Fibroblast of the aortic adventitia (primary cell): Measurements from ENCODE around the gene HBS1L. TPM values are rescaled to one million over a fixed set of nuclear protein-coding genes. Genes with fewer than 3 reads are reported as not detected.

Experiments
- DNase-seq: peaks from one replicate; pipeline ENCODE4 v3.0.0-alpha.2; 2010; ENCODE audit warnings: low read depth
- H3K4me3 ChIP-seq: 2 replicates; pipeline ENCODE4 v1.5.1; 2011; ENCODE audit warnings: low read depth, mild to moderate bottlenecking, control low read depth, low read length, moderate library complexity
- total RNA-seq: library from RNA; depleted of rRNA; stranded (reverse); fragments of >200 nt; gene quantifications from 2 replicates; pipeline ENCODE4 v1.2.3, GENCODE V29; 2012; ENCODE audit warnings: low replicate concordance
- TF ChIP-seq, protein P1 (sequence below): IDR thresholded peaks from 2 replicates; pipeline ENCODE4 v1.5.1; 2011; ENCODE audit warnings: mild to moderate bottlenecking, low read length, control low read depth, inconsistent platforms; ENCODE audit not compliant: insufficient read depth

HBS1L gene
- total RNA-seq, 1 donor: 141 TPM

DNA sequence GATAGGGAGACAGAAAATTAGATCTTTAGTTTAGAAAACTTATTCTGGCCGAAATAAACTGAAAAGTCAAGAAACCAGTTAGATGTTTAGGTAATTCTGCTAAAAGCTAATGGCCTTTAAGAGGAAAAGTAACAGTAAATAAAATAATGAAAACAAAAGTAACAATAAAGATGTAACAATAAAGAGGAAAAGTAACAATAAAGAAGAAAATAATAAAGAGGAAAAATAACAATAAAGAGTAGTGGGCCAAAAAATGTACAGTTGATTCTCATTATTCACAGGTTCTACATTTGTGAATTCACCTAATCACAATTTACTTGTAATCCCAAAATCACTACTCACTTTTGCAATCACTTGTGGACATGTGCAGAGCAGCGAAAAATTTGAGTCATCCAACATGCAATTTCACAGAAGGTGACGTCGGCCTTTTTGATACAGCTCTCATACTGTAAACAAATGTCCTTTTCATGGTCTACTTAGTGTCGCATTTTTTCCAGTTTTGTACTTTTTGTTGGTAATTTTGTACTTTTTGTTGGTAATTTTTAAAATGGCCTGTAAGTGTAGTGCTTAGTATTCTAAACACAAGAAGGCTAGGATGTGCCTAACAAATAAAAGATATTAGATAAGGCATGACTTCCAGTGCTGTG lies 24.0 kb downstream of the HBS1L start:
- no peak for DNase-seq
- no peak overlapping the region for H3K4me3 ChIP-seq
- TF ChIP-seq, protein P1, sequence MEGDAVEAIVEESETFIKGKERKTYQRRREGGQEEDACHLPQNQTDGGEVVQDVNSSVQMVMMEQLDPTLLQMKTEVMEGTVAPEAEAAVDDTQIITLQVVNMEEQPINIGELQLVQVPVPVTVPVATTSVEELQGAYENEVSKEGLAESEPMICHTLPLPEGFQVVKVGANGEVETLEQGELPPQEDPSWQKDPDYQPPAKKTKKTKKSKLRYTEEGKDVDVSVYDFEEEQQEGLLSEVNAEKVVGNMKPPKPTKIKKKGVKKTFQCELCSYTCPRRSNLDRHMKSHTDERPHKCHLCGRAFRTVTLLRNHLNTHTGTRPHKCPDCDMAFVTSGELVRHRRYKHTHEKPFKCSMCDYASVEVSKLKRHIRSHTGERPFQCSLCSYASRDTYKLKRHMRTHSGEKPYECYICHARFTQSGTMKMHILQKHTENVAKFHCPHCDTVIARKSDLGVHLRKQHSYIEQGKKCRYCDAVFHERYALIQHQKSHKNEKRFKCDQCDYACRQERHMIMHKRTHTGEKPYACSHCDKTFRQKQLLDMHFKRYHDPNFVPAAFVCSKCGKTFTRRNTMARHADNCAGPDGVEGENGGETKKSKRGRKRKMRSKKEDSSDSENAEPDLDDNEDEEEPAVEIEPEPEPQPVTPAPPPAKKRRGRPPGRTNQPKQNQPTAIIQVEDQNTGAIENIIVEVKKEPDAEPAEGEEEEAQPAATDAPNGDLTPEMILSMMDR: no peak

DNA sequence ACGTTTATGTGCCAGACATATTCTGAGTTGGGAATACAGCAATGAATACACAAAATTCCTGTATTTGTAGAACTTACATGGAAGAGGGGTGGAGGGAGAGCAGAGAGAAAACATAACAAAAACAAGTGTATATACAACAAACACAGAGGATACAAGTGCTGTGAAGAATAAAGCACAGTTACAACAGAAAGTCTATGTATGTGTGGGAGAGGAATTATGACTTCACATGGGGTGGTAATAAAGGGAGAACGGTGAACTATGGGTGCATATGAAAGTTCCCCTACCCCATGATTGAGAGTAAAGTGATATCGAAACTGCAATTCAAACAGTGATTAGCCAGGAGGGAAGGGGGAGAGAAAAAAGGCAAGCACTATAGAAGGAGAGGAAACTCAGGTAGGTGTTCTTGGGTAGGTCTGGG lies 24.6 kb downstream of the HBS1L start:
- DNase-seq: no peak
- TF ChIP-seq, protein P1: no peak
- H3K4me3 ChIP-seq: no peak overlapping the region

DNA sequence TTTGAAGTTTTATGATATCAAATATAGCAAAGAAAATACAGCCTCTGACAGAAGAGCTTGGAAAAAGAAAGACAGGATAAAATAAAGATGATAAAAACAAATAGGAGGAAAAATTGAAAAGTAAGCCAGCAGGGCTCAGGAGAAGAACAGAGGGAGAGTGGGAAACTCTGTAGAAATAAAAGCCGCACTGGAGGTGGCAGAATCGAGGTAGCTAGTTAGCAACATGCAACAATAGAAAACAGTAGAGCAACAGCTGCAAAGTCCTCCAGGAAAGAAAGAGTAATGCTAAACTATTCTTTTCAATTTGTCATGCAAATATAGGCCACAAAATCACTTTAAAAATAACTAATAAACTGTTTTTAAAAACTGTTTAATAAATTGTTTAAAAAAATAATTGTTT lies 28.8 kb downstream of the HBS1L start:
- H3K4me3 ChIP-seq: no peak overlapping the region
- TF ChIP-seq, protein P1: no peak
- no peak for DNase-seq

DNA sequence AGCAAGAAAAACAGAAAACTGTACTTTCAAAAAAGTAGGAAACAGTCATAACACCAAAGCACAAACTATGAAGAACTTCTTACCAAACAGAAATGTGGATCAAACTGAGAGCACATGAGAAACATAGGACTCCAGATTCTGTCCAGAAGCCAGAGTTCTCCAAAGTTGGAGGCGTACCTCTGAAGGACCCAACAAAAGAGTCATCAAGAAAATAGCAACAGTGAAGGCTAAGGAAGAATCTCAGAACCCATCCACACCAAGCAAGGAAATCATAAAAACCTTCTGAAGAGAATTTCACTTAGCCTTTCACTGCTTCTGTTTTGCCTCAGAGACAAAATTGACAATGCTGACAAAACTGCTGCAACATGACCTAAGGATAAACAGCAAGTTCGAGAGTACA lies 29.4 kb downstream of the HBS1L start:
- DNase-seq: no peak
- no peak overlapping the region for H3K4me3 ChIP-seq
- TF ChIP-seq, protein P1: no peak

GRCh38 chr6:135022050-135022697 lies 32.4 kb downstream of the HBS1L start:
- H3K4me3 ChIP-seq: no peak overlapping the region
- TF ChIP-seq, protein P1: no peak
- no peak for DNase-seq

GRCh38 chr6:135021310-135022049 lies 33.1 kb downstream of the HBS1L start:
- TF ChIP-seq, protein P1: no peak
- no peak overlapping the region for H3K4me3 ChIP-seq
- no peak for DNase-seq
